IPS-18c (cell line): Measurements from ENCODE around the gene PRKCD.

Experiments
- H3K4me3 ChIP-seq: 2 replicates; pipeline ENCODE4 v1.7.0; 2013; ENCODE audit warnings: low read depth, mild to moderate bottlenecking, low read length, moderate library complexity; ENCODE audit not compliant: insufficient read depth
- H3K9me3 ChIP-seq: one replicate; pipeline ENCODE4 v1.6.1; 2013; ENCODE audit warnings: mild to moderate bottlenecking, low read length, moderate library complexity; ENCODE audit not compliant: control insufficient read depth, insufficient read depth

Gene PRKCD

DNA sequence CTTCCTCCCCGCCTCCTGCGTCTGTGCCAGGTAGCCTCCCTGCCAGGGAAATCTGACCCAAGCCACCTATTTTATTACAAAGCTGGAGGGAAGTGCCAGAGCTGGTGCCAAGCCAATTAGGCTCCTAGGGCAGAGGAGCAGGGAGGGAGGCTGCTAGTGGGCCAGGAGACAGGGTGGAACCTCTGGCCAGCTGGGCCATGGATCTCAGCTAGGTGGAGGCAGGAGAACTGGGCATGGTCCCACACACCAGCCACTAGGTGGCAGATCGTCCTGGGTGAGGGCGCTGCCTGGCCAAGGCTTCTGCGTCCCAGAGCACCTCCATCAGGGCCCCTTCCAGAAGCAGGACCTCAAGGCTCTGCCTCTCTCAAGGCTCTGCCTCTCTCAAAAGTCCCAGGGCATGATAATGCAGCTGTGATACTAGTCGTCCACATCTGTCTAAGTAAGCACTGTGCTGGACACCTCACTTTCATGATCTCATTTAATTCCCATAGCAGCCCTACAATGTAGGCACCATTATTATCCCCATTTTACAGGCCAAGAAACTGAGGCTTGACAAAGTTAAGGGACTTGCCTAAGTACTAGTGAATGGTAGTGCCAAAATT, 26.3 kb upstream of the PRKCD start:
- H3K4me3 ChIP-seq, result no peak overlapping the region

DNA sequence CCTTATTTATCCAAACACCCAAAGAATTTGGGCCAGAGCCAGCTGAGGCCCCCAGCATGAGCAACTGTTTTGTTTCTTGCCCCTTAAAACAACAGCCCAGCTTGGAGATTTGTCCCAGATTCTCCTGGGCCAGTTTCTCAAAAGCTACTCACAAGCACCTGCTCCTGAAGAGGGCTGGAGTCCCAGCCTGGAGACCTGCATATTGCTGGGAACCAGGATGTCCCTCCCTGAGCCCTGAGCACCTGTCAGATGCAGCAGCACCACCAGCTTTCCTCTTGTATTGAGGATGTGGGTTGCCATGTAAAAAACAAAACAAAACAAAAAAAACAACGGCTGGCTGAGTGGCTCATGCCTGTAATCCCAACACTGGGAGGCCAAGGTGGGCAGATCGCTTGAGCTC, 23.8 kb upstream of the PRKCD start:
- Histone ChIP-seq H3K9me3 (no peaks in the 10 kb centered on the region), H3K4me3 (no peak overlapping the region)

More for the DNA sequence above, 26.3 kb upstream of the PRKCD start:
- no peaks in the 10 kb centered on the region for H3K9me3 ChIP-seq

DNA sequence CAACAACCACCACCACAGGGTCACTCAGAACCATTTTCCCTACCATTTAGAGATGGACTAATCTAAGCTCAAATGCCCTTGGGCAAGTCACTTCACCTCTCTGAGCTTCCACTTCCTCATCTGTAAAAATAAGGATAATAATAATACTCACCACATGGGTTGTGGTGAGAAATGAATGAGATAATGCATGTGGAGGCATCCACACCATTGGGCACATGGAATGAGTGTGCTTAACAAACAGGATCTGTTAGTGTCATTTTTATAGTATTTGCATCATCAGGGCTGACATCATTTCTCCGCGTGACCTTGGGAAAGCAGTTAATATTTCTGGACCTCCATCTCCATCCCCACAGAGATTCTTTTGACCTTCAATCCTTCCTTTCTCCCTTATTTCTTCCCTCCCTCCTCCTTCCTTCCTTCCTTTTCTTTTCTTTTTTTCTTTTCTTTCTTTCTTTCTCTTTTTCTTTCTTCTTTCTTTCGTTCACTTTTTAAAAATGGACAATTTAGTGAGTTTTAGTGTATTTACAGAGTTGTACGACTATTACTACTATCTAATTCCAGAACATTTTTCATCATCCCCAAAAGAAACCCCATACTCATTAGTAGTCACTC, 23.1 kb upstream of the PRKCD start:
- no peak overlapping the region for H3K4me3 ChIP-seq

DNA sequence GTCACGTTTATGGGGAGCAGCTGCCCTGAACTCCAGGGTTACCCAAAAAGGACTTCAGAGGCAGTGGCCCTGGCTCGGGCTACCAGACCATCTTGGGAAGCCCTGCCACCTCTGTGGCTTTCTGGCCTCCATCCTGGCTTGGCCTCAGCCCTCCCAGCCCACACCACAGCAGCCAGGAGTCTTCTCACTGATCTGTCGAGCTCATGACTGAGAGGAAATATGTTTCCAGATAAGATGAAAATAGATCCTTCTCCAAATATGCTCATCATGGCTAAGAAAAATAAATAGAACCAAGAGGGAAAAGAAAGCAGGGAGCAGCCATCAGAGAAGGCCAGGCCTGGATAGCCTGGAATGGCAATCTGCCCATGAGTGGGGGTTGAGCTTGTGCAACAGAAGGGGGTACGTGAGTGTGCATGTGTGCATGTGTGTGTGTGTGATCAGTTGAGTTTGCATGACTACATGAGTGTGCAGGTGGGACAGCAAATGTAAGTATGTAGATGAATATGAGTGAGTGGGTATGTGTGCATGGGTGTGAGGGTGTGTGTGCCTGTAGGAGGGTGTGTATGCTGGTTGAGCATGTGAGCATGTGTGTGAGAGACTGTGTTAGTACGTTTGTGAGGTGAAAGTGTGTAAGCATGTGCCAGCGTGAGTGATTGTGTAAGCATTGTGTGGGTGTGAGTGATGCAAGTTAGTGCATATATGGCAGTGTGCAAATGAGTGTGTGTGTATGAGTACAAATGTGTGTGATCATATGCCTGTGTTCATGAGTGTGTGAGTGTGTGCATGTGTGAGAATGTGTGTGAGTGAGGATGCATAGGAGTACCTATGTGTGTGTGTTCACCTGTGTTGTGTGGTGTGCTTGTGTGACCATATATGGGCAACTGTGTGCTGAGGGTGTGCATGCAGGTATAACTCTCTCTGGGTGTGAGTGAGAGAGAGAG, 20.8 kb upstream of the PRKCD start:
- H3K4me3 ChIP-seq, result no peak overlapping the region
- no peaks in the 10 kb centered on the region for H3K9me3 ChIP-seq

More for the DNA sequence above, 23.1 kb upstream of the PRKCD start:
- H3K9me3 ChIP-seq, result no peaks in the 10 kb centered on the region

DNA sequence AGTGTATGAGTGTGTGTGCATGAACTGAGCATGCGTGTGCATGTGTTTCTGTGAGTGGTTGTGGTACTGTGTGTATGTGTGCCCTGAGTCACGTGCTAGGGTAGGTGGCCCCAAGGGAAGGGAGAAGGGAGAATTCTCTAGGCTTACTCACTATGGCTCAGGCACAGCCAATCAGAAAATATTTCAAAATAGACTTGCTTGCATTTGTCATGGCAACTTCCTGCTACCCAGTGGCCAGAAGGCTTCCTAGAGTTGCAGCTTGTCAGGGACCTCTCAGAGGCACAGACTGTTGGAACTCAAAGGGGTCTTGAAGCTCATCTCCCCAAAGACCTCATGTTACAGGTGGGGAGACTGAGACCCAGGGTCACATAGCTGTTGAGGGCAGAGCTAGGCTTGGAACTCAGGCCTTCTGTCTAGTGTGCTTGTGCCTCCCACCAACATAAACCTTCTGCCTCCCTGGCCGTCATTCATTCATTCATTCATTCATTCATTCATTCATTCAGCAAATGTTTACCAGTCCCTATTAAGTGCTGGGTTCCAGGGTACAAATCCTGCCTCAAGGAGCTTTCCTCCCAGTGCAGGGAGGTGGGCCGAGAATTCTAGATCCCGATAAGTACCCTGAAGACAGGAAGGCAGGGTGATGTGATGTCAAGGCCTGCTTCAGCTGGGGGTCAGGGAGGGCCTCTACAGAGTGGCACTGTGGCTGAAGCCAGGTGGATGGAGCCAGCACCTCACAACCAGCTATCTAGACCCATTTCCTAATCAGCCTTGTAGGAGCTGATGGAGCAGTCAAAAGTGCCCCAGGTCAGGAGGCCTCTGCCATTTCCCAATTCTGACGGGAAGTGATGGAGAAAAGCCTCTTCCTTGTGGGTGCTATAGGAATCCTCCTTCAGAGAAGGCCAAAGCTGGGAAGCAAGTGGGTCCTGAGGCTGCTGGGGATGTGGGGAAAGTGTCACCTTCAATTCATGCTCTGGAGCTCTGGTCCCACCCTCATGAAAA, 19.9 kb upstream of the PRKCD start:
- H3K4me3 ChIP-seq, result no peak overlapping the region
- H3K9me3 ChIP-seq, result no peaks in the 10 kb centered on the region

DNA sequence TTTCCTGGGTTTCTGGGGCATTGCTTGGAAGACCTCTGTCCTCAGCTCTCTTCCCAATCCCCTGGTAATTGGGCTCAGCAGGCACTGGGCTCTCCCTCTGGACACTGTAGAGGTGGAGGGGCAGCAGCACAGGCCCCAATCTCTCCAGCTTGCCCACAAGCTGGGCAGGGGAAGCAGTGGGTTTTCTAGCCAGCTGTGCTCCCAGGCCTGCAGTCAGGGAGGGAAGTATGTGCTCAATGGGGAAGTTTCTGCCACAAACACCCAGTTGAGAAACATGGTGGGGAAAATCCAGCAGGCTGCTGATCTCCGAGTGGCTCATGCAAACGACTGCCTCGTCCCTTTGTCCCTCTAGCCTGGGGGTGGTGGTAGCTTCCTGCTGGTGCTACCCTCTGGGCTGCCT, 18.0 kb upstream of the PRKCD start:
- H3K4me3 ChIP-seq, result no peak overlapping the region
- no peaks in the 10 kb centered on the region for H3K9me3 ChIP-seq

DNA sequence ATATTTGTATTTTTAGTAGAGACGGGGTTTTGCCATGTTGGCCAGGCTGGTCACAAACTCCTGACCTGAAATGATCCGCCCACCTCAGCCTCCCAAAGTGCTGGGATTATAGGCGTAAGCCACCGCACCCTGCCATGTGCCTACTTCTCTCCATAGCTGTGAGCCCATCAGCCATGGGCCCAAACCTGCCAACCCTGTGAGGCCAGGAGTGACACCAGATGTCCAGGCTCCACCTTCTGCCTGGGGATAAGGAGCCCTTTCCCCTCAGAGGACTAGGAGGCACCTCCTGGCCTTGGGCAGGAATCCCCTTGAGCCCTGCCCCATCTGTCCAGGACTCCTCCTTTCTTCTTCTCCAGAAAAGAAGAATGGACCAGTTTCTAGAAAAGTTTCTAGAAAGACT, 16.6 kb upstream of the PRKCD start:
- Histone ChIP-seq H3K9me3 (no peaks in the 10 kb centered on the region), H3K4me3 (no peak overlapping the region)

DNA sequence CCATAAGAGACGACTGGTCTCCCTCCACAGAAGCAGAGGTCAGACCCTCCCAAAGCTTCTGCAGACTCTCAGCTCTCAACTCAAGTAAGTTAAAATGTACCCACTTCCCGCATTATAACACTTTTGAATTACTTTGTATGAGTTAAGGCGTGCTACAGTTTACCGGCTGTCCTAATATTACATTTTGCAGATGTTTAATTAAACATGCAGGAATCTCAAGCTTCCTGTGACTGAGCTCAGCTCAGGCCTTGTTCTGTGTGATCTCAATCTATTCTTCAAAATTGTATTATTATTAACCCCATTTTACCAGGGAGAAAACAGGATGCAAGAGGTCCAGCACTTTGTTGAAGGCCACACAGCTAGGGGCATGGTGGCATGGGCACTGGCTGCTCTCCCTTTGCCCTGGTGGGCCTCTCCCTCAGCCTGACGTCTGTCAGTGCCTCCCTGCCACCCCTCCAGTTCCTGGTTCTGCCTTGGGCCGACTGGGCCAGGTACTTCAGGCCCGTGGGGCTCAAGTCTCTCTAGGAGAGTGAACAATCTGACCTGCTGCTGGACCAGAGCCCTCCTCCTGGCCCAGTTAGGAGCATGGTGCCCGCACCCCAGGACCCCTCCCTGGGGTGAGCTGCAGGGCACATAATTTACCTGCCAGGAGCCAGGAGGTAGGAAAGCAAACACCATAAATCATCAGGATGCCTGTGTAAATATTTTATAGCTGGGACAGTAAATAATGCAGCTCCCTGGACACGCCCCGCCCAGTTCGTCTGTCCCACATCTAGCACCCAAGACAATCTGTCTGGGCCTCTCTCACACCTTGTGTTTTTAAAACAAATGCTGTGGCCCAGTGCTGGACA, 15.9 kb upstream of the PRKCD start:
- H3K4me3 ChIP-seq, result no peak overlapping the region
- H3K9me3 ChIP-seq, result no peaks in the 10 kb centered on the region

DNA sequence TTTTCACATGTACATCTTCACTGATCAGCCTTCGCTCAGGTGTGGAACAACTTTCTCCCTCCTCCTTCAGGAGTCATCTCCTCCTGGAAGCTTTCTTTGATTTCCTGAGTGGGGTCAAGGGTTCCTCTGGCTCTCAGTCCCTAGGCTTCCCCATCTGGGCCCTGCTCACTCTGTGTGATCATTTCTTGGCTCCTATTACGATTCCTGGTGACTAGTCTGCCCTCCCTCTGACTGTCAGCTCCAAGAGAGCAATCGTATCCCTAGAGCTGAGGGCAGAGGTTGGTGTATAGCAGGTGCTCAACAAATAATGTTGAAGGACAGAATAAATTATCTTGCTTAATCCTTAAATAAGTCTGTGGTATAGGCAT, 15.3 kb upstream of the PRKCD start:
- H3K9me3 ChIP-seq, result no peaks in the 10 kb centered on the region
- H3K4me3 ChIP-seq, result no peak overlapping the region

DNA sequence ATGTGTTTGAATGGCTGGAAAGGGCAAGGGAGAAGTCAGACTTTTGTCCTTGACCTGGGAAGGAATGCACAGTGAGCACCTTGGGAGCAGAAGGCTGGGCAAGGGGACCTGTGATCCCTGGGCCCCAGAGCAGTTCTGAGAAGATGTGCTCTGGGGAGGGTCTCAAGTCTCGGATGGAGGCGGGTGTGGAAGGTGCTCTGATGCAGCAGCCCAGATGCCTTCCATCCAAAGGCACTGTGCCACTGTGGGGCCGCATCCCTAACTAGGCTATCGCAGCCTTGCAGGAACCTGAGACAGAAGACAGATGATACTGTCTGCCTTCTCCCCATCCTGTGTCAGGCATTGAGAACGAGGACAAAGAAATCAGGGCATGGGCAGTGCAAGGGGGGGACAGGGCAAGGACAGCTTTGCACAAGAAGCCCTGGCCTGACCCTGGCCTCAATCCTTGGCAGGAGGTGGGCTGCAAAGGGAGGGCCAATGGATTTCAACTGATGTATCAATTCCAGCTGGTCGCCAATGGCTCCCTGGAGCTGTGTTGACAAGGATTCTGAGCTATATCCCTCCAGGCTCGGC, 14.6 kb upstream of the PRKCD start:
- Histone ChIP-seq H3K4me3 (no peak overlapping the region), H3K9me3 (no peaks in the 10 kb centered on the region)

DNA sequence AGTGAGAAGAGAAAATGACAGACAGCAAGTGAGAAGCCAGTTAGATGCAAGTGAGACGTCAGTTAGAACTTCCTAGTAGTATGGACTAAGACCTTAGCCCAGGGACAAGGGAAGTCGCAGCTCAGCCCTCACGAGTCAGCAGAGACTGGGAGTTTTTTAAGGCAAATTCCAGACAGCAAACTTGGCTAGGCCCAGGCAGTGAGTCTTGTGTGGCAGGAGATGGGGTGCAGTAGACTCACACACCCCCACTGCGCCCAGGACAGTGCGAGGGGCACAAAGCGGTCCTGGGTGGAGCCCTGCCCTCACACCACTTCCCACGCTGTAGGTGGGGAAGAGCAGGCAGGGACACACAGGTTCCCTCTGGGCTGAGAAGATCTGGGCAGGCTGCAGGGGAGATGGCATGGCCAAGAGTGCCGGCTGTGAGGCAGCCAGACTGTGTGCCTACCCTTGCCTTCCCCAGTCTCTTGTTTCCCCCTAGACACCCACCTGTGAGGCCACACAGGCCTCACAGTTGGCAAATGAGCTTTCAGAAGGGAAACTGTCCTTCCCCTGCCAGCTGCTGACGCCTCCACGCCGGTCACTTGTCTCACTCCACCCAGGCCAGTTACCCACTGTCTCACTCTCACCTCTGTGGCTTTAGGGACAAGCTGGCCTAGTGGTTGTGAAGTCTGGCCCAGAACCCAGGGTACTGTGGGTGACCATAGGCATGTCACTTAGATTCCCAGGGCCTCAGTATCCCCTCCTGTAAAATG, 13.7 kb upstream of the PRKCD start:
- no peaks in the 10 kb centered on the region for H3K9me3 ChIP-seq
- H3K4me3 ChIP-seq, result no peak overlapping the region

DNA sequence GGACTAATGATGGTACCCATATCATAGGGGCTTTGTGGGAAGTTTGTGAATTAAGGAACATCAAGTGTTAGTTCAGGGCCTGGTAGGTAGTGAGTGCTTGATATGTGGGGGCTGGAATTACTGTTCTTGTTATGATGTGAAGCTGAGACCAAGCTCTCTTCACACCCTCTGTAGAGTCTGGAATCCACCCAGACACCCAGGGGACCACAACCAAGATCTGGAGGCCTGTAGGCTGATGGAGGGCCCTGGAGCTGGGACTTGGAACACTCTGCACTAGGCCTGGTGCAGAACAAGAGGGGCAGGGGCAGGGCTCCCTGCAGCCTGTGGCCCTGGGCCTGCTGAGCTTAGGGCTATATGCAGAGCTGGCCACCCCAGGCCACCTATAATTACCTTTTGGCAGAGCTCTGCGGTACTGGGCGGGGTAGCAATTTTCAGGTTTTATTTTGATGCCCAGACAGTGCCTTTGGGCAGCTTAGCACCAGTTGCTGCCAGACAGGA, 13.1 kb upstream of the PRKCD start:
- Histone ChIP-seq H3K4me3 (no peak overlapping the region), H3K9me3 (no peaks in the 10 kb centered on the region)

DNA sequence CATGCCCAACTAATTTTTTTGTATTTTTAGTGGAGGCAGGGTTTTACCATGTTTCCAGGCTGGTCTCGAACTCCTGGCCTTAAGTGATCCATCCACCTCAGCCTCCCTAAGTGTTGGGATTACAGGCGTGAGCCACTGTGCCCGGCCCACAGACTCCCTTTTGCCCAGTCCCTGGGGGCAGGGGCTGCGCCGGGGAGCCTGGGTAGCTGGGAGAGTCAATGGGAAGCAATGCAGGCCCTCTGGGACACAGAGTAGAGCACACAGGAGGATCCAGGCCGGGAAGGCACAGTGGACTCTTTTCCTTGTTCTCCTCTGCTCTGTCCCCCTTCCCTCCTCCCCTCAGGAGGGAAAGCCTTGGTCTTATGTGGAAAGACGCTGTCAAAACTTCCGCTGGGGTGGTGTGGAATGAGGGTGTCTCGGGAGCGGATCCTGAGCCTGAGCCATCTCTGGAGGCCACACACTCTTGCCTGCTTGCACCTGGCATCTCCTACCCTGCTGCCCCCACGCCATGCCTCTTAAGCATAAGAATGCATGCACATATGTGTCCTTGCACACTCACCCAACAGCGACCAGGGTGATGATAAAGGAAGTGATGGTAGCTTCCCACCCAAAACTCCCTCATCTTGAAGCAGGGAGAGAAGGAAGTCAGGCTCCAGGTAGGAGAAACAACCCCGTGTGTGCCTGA, 11.9 kb upstream of the PRKCD start:
- no peaks in the 10 kb centered on the region for H3K9me3 ChIP-seq

DNA sequence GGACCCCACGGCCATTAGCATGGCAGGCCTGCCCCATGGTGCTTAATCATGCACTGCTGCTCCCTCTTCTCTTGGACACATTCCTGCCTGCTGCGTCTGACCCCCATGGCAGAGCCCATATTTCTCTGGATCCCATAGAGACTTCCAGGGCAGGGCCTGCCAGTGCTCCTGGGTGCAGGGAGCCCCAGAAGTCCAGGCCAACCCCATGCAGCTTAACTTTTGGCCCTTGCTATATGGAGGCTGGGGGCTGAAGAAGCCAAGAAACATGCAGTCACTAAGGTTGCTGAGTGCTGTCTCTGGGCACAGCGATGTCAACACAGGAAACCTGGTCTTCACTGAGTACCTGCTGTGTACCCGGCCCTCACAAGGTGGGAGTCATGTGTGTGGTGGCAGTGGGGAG, 11.3 kb upstream of the PRKCD start:
- Histone ChIP-seq H3K4me3 (no peak overlapping the region), H3K9me3 (no peaks in the 10 kb centered on the region)

More for the DNA sequence above, 11.9 kb upstream of the PRKCD start:
- no peak overlapping the region for H3K4me3 ChIP-seq
